H1 (cell line): ENCODE results near the gene CCDC86. TPM values are rescaled to one million over a fixed set of nuclear protein-coding genes. Genes with fewer than 3 reads are reported as not detected.

Experiments
- CTCF ChIA-PET: fragments of 300-600 bp; sonication (Branson Sonifier 250); formaldehyde crosslinking; loops from one replicate; lab custom pipeline; 2021; ENCODE audit not compliant: partially characterized antibody; lab: Charles Lee
- POLR2A ChIA-PET: fragments of 300-600 bp; sonication (Branson Sonifier 250); formaldehyde crosslinking; loops from one replicate; lab custom pipeline; 2021; ENCODE audit warnings: inconsistent platforms; ENCODE audit not compliant: partially characterized antibody; lab: Charles Lee
- DNase-seq, 2 experiments: peaks; one replicate each; pipeline versions ENCODE4 v3.0.0 to v3.0.0-alpha.2; 2010 to 2022; ENCODE audit warnings: low spot score in 2 of 2, low read depth in 1 of 2, mixed read lengths in 1 of 2
- FAIRE-seq: peaks from 2 replicates; lab custom pipeline; 2011; peaks lifted over from hg19 to GRCh38; lab: Jason Lieb, UNC
- H2AFZ ChIP-seq: 2 replicates; pipeline ENCODE4 v1.8.1; 2012; ENCODE audit warnings: low read length, inconsistent platforms
- H2AK5ac ChIP-seq: 2 replicates; pipeline ENCODE4 v1.6.1; 2013; ENCODE audit warnings: low read depth, low read length
- H2BK120ac ChIP-seq: replicated peaks from 2 replicates; pipeline ENCODE3; 2013; ENCODE audit warnings: low read depth, low read length, inconsistent platforms
- H2BK12ac ChIP-seq: 2 replicates; pipeline ENCODE4 v1.6.1; 2013; ENCODE audit warnings: low read depth, low read length
- H2BK15ac ChIP-seq: 2 replicates; pipeline ENCODE4 v1.6.1; 2013; ENCODE audit warnings: low read length
- H2BK20ac ChIP-seq: 2 replicates; pipeline ENCODE4 v1.6.1; 2013; ENCODE audit warnings: low read length
- H2BK5ac ChIP-seq: 2 replicates; pipeline ENCODE4 v1.6.1; 2013; ENCODE audit warnings: low read depth, low read length
- H3K14ac ChIP-seq: 2 replicates; pipeline ENCODE4 v1.6.1; 2013; ENCODE audit warnings: inconsistent platforms; ENCODE audit not compliant: insufficient read length
- H3K18ac ChIP-seq: 2 replicates; pipeline ENCODE4 v1.6.1; 2013; ENCODE audit warnings: low read length; ENCODE audit errors: extremely low read depth
- H3K23ac ChIP-seq: 2 replicates; pipeline ENCODE4 v1.6.1; 2013; ENCODE audit warnings: inconsistent platforms; ENCODE audit not compliant: insufficient read length
- H3K23me2 ChIP-seq: 2 replicates; pipeline ENCODE4 v1.6.1; 2013; ENCODE audit warnings: low read depth, low read length
- H3K27ac ChIP-seq: 2 replicates; pipeline ENCODE4 v1.6.1; 2011; ENCODE audit warnings: low read depth, low read length, inconsistent platforms
- H3K27me3 ChIP-seq, 4 experiments: replicated peaks in 1 of 4; 1 replicate in 1 of 4; 2 replicates in 3 of 4; pipeline versions ENCODE4 v1.6.1 to v1.8.1; 2011 to 2013; ENCODE audit warnings: low read length in 3 of 4, mild to moderate bottlenecking in 3 of 4, inconsistent platforms in 2 of 4, mixed read lengths in 2 of 4, moderate library complexity in 1 of 4; ENCODE audit not compliant: control insufficient read depth in 3 of 4, insufficient read depth in 3 of 4; ENCODE audit errors: extremely low read depth in 1 of 4
- H3K36me3 ChIP-seq, 4 experiments: 2 replicates each; pipeline versions ENCODE4 v1.6.1 to v1.8.1; 2011 to 2013; ENCODE audit warnings: mild to moderate bottlenecking in 4 of 4, low read length in 3 of 4, moderate library complexity in 2 of 4, control low read depth in 1 of 4, inconsistent platforms in 1 of 4; ENCODE audit not compliant: insufficient read depth in 4 of 4, control insufficient read depth in 2 of 4
- H3K4ac ChIP-seq: replicated peaks from 2 replicates; pipeline ENCODE3; 2013; ENCODE audit warnings: low read length, low read depth, mixed read lengths, inconsistent platforms; ENCODE audit not compliant: insufficient read length
- H3K4me1 ChIP-seq, 4 experiments: replicated peaks in 1 of 4; 1 replicate in 1 of 4; 2 replicates in 3 of 4; pipeline versions ENCODE4 v1.6.1 to v1.8.1; 2011 to 2013; ENCODE audit warnings: low read length in 3 of 4, inconsistent platforms in 2 of 4, mixed read lengths in 1 of 4; ENCODE audit not compliant: insufficient read depth in 4 of 4, control insufficient read depth in 3 of 4
- H3K4me2 ChIP-seq, 2 experiments: 2 replicates each; pipeline versions ENCODE4 v1.6.1 to v1.8.1; 2011 to 2013; ENCODE audit warnings: low read depth in 2 of 2, low read length in 2 of 2, control low read depth in 1 of 2, inconsistent platforms in 1 of 2, mild to moderate bottlenecking in 1 of 2; ENCODE audit not compliant: insufficient read depth in 1 of 2
- H3K4me3 ChIP-seq, 4 experiments: fragments of 200-600, 300-600 bp in 1 of 4; sonication (generic), shearing (Covaris generic), sonication (Bioruptor Twin) in 1 of 4; 2 replicates each; pipeline versions ENCODE4 v1.5.1 to v1.8.1; 2011 to 2016; ENCODE audit warnings: low read length in 4 of 4, low read depth in 3 of 4, control low read depth in 2 of 4, inconsistent platforms in 2 of 4, mild to moderate bottlenecking in 2 of 4, mixed read lengths in 1 of 4, moderate library complexity in 1 of 4; ENCODE audit not compliant: insufficient read depth in 2 of 4; ENCODE audit errors: extremely low read depth in 1 of 4
- H3K56ac ChIP-seq: replicated peaks from 2 replicates; pipeline ENCODE3; 2013; ENCODE audit warnings: low read depth, mild to moderate bottlenecking, mixed read lengths, low read length, inconsistent platforms; ENCODE audit not compliant: insufficient read length
- H3K79me1 ChIP-seq: 2 replicates; pipeline ENCODE4 v1.6.1; 2013; ENCODE audit warnings: low read depth, low read length, control low read depth
- H3K79me2 ChIP-seq, 2 experiments: 2 replicates each; pipeline versions ENCODE4 v1.6.1 to v1.8.1; 2012 to 2013; ENCODE audit warnings: low read length in 2 of 2, mild to moderate bottlenecking in 2 of 2, inconsistent platforms in 1 of 2; ENCODE audit not compliant: insufficient read depth in 2 of 2, control insufficient read depth in 1 of 2
- H3K9ac ChIP-seq, 4 experiments: replicated peaks in 1 of 4; 1 replicate in 1 of 4; 2 replicates in 3 of 4; pipeline versions ENCODE4 v1.6.1 to v1.8.1; 2011 to 2013; ENCODE audit warnings: low read depth in 3 of 4, low read length in 3 of 4, control low read depth in 2 of 4, mild to moderate bottlenecking in 2 of 4, moderate library complexity in 2 of 4, inconsistent platforms in 1 of 4; ENCODE audit errors: extremely low read depth in 1 of 4
- H3K9me3 ChIP-seq, 2 experiments: 2 replicates each; pipeline versions ENCODE4 v1.6.1 to v1.8.1; 2012 to 2013; ENCODE audit warnings: mild to moderate bottlenecking in 2 of 2, moderate library complexity in 2 of 2, control low read depth in 1 of 2, inconsistent platforms in 1 of 2, low read depth in 1 of 2, low read length in 1 of 2, mixed read lengths in 1 of 2; ENCODE audit not compliant: insufficient read depth in 2 of 2
- H4K20me1 ChIP-seq, 2 experiments: replicated peaks in 1 of 2; 2 replicates each; pipeline versions ENCODE3 to v1.8.1; 2011 to 2013; ENCODE audit warnings: inconsistent platforms in 2 of 2, low read length in 2 of 2, mild to moderate bottlenecking in 1 of 2; ENCODE audit not compliant: insufficient read depth in 2 of 2, control insufficient read depth in 1 of 2
- H4K5ac ChIP-seq: 2 replicates; pipeline ENCODE4 v1.6.1; 2013; ENCODE audit warnings: low read length, low read depth, mixed read lengths, inconsistent platforms; ENCODE audit not compliant: insufficient read length
- H4K8ac ChIP-seq: 2 replicates; pipeline ENCODE4 v1.8.0; 2013; ENCODE audit warnings: mild to moderate bottlenecking, moderate library complexity, low read length, inconsistent platforms; ENCODE audit not compliant: insufficient read depth; ENCODE audit errors: extremely low read depth
- H4K91ac ChIP-seq: replicated peaks from 2 replicates; pipeline ENCODE3; 2013; ENCODE audit warnings: low read length, mixed read lengths, inconsistent platforms; ENCODE audit not compliant: insufficient read length
- TAF7 ChIP-seq: optimal IDR thresholded peaks from 2 replicates; pipeline ENCODE3; 2011; ENCODE audit warnings: low read depth, mild to moderate bottlenecking, inconsistent platforms, low read length, moderate library complexity, borderline replicate concordance
- TCF12 ChIP-seq: IDR thresholded peaks from 2 replicates; pipeline ENCODE4 v1.6.1; 2011; ENCODE audit warnings: low read depth, mild to moderate bottlenecking, low read length
- WGBS, 2 experiments: shearing (Covaris generic) in 1 of 2; methylation state at CpG; one replicate each; pipeline versions ENCODE4 v1.1.6 to v1.1.7; 2013 to 2015; ENCODE audit warnings: low lambda C conversion rate in 2 of 2, mixed read lengths in 2 of 2, inconsistent platforms in 1 of 2, low coverage in 1 of 2, missing lambda C conversion rate in 1 of 2; ENCODE audit not compliant: insufficient replicate concordance in 2 of 2, insufficient coverage in 1 of 2, insufficient read length in 1 of 2; ENCODE audit errors: extremely low coverage in 1 of 2, missing lambda C conversion rate in 1 of 2; 5-methylcytosine and 5-hydroxymethylcytosine counted together
- polyA plus RNA-seq, 7 experiments: library from polyadenylated mRNA; depleted of rRNA in 3 of 7; stranded (reverse) in 5 of 7; unstranded in 2 of 7; fragments of >200 nt in 5 of 7; fragments of 200-250 nt in 2 of 7; gene quantifications; 1 replicate in 5 of 7; 2 replicates in 1 of 7; 4 replicates in 1 of 7; pipeline versions ENCODE4 v1.2.1 to v1.2.3, GENCODE V29; 2011 to 2013; ENCODE audit warnings: missing spikeins in 2 of 7, mixed read lengths in 2 of 7
- total RNA-seq: library from RNA; stranded (reverse); fragmentation: NEBNext Ultra II Directional; extraction: Animal tissue kit (Norgen Biotek cat#: 25700); gene quantifications from 2 replicates; pipeline ENCODE4 v1.2.1, GENCODE V29; 2021

The CCDC86 gene
- total and polyA plus RNA-seq, 2 of the 8 experiments (the other 6 are each of a cell fraction or from before 2014, with no cell fraction given) = 37.7 to 76.4 TPM

DNA sequence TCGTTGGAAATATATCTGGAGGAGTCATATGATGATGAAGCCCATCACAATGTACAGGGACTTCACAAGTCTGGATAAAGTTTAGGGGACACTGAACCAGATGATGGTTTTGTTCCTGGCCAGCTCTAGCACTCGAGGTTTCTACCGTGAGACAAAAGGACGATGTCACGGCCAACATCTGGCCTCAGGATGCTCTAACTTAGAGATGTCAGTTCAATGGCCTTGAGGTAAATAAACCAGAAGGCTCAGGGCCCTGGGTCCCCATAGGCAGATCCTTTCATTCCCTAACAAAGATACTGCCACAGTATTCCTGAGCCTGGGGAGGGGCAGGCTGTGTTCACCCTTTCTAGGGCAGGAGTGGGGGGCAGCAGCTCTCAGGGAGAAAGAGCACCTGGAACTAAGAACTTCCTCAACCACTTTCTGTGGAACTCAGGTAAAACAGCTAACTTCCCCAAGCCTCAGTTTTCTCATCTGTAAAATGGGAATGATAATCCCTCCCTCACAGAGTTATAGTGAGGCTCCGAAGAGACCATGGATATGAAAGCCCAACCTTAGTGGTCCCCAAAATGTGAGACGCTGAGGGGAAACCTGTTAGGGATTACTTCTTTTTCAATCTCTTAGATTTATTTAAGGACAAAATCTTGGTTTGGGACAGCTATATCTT, 38.5 kb upstream of the CCDC86 start:
- CTCF ChIA-PET = interaction anchor here (1.1 to 2.8 kb wide), 3 partner anchors 18 to 28 kb away, joined by 3 to 11 read pairs (median 5); no protein-coding TSS in a partner anchor
- no peak for FAIRE-seq
- peak; percentile 95 for TF ChIP-seq TCF12
- no peak for TF ChIP-seq TAF7

More for the DNA sequence above, 38.5 kb upstream of the CCDC86 start:
- WGBS, 2 experiments = 91% methylated on average over 7 of the region's 7 CpGs; no CpG with 5 or more reads in 1 of the 2 experiments
- Histone ChIP-seq H2AFZ (no peak overlapping the region), H3K4me2 (no peak overlapping the region), H4K91ac (no peak overlapping the region), H3K9ac (no peak overlapping the region), H2BK5ac (no peak overlapping the region), H3K14ac (no peak overlapping the region), H4K20me1 (no peaks in the 10 kb centered on the region), H2BK20ac (no peak overlapping the region), H3K56ac (no peak overlapping the region), H3K79me2 (no peaks in the 10 kb centered on the region), H3K9me3 (no peaks in the 10 kb centered on the region), H3K27ac (no peak overlapping the region), H3K23ac (no peak overlapping the region), H3K4me1 (no peaks in the 10 kb centered on the region), H2BK15ac (no peak overlapping the region), H3K27me3 (peaks cover 0 to 3% (median 0%) of the 10 kb centered on the region in 4 experiments; a peak in 1 of 7 replicates), H3K4ac (no peak overlapping the region), H3K36me3 (no peaks in the 10 kb centered on the region), H2AK5ac (no peak overlapping the region), H3K79me1 (no peaks in the 10 kb centered on the region), H4K8ac (no peak overlapping the region), H2BK12ac (no peak overlapping the region), H4K5ac (no peak overlapping the region), H2BK120ac (no peak overlapping the region), H3K18ac (no peak overlapping the region), H3K23me2 (no peaks in the 10 kb centered on the region), H3K4me3 (no peak overlapping the region)
- POLR2A ChIA-PET = no interaction called here
- DNase-seq = no peak
